Measurements from ENCODE around the gene MAN2A1. TPM values are rescaled to one million over a fixed set of nuclear protein-coding genes. Genes with fewer than 3 reads are reported as not detected.

The MAN2A1 gene
- polyA plus RNA-seq, 1 experiment: 55.8 TPM

DNA sequence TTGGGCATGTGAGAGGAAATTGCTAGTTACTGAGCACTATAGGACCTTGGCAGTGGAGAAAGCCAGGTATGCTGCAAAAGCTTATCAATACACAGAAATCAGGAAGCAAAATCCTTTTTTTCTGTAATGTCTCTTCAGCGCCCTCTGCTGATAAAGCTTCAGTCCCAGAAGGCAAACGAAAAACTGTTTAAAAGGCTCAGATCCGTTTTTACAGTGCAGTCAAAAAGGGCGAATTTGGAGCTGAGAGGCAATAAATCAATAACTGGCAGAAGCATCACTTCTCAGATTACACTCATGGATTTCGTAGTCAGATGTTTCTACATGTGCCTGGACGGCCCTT lies 1.1 kb upstream of the MAN2A1 start:
- POLR2A ChIA-PET: interaction anchor here (1.4 to 1.6 kb wide), 2 partner anchors 71 to 177 kb away, joined by 3 read pairs; no protein-coding TSS in a partner anchor

DNA sequence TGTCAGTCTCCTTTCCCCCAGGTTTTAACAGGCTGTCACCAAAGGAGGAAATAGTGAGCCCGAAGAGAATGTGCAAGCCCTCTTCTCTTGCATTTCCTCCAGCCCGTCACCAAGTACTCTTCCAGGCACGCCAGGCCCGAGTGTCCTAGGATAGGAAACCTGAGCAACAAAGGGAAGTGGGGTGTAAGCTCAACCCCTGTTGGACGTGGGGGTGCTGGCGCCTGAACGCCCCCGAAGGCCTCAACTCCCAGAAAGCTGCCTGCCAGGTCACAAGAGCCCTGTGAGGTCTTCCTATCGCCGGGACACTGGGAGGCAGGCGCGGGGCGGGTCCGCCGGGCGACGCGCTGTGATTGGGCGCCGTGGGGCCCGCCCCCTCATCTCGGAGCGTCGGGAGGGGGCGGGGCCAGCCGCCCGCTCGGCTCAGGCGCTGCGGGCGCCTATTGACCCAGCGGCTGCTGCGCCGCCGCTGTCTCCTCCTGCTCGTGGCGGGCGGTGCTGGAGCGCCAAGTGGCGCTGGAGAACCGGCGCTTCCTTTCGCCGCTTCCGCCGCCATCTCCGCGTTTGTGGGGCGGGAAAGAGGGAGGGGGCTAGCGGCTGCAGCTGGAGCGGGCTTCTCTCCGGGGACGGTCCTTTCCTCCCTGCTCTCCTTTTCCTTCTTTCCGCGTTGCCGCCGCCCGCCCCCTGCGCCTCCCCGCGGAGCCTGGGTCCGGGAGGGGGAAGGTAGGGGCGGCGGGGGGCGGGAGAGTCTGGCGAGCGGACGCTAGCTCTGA lies 572 bp upstream of the MAN2A1 start:
- POLR2A ChIA-PET: interaction anchor here (1.4 to 1.6 kb wide), 2 partner anchors 70 to 177 kb away, joined by 3 read pairs; no protein-coding TSS in a partner anchor
- H3K27me3 ChIP-seq (ENCODE audit: control insufficient read depth, insufficient read depth, low read length): no peaks in the 10 kb centered on the region
- TF ChIP-seq, protein P1, sequence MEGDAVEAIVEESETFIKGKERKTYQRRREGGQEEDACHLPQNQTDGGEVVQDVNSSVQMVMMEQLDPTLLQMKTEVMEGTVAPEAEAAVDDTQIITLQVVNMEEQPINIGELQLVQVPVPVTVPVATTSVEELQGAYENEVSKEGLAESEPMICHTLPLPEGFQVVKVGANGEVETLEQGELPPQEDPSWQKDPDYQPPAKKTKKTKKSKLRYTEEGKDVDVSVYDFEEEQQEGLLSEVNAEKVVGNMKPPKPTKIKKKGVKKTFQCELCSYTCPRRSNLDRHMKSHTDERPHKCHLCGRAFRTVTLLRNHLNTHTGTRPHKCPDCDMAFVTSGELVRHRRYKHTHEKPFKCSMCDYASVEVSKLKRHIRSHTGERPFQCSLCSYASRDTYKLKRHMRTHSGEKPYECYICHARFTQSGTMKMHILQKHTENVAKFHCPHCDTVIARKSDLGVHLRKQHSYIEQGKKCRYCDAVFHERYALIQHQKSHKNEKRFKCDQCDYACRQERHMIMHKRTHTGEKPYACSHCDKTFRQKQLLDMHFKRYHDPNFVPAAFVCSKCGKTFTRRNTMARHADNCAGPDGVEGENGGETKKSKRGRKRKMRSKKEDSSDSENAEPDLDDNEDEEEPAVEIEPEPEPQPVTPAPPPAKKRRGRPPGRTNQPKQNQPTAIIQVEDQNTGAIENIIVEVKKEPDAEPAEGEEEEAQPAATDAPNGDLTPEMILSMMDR (IDR thresholded peaks at IDR 0.05; ENCODE audit: low read depth, low read length): no peak
- H3K4me3 ChIP-seq (ENCODE audit: low read depth, low read length): peak overlapping the region; percentile 87
- peak overlapping the region; percentile 86 for H3K27ac ChIP-seq (ENCODE audit: low read depth, low read length)
- H3K9me3 ChIP-seq (ENCODE audit: control insufficient read depth, insufficient read depth, low read length): peaks cover 3% of the 10 kb centered on the region; the same call in 1 of the 2 replicates
- DNase-seq (ENCODE audit: low read depth, low spot score): peak; percentile 54
- CTCF ChIA-PET: interaction anchor here (0.5 to 3.0 kb wide), 11 partner anchors 8 to 1450 kb away, joined by 3 to 12 read pairs (median 3); no protein-coding TSS in a partner anchor

More for the DNA sequence above, 1.1 kb upstream of the MAN2A1 start:
- CTCF ChIA-PET: interaction anchor here (0.6 to 3.0 kb wide), 7 partner anchors 9 to 937 kb away, joined by 3 to 12 read pairs (median 3); no protein-coding TSS in a partner anchor
- Histone ChIP-seq H3K4me3 (ENCODE audit: low read depth, low read length) (peak overlapping the region; percentile 58), H3K27ac (ENCODE audit: low read depth, low read length) (peak overlapping the region; percentile 84), H3K27me3 (ENCODE audit: control insufficient read depth, insufficient read depth, low read length) (no peaks in the 10 kb centered on the region), H3K9me3 (ENCODE audit: control insufficient read depth, insufficient read depth, low read length) (peaks cover 3% of the 10 kb centered on the region; the same call in 1 of the 2 replicates)
- TF ChIP-seq, protein P1 (IDR thresholded peaks at IDR 0.05; ENCODE audit: low read depth, low read length): peak; percentile 42
- DNase-seq (ENCODE audit: low read depth, low spot score): no peak

DNA sequence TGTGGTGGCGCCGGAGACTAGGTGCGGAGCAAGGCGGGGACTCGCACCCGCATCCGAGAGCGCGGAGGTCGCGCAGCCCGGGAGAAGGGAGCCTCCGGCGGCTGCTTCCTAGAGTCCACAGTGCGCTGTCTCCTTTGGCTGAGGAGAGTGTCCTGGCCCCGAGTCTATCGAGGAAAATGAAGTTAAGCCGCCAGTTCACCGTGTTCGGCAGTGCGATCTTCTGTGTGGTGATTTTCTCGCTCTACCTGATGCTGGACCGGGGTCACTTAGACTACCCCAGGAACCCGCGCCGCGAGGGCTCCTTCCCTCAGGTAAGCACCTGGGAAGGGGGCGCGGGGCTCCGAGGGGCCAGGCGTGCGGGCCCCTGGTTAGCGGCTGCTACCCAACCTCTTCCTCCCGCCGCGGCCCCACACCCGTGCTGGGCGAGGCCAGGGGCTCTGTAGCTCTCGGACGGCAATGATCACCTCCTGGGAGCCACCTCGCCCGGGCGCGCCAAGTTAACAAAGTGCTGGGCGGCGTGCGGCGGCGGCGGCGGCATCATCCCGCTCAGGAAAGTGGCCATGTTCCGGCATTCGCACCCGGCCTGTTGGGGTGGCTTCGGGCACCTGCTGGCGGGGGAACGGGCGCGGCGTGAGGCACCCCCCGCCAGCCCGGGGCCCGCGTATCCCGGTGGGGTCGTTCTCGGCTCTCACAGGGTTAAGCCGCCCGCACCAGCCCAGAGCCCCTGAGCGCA lies 681 bp downstream of the MAN2A1 start:
- ChIA-PET CTCF (interaction anchor here (0.6 to 3.0 kb wide), 23 partner anchors 9 to 1010 kb away, joined by 3 to 12 read pairs (median 4); no protein-coding TSS in a partner anchor), POLR2A (interaction anchor here (1.6 kb wide), 1 partner anchor 175 kb away, joined by 3 read pairs; no protein-coding TSS in a partner anchor)
- TF ChIP-seq, protein P1 (IDR thresholded peaks at IDR 0.05; ENCODE audit: low read depth, low read length): no peak
- Histone ChIP-seq H3K9me3 (ENCODE audit: control insufficient read depth, insufficient read depth, low read length) (peaks cover 3% of the 10 kb centered on the region; the same call in 1 of the 2 replicates), H3K27me3 (ENCODE audit: control insufficient read depth, insufficient read depth, low read length) (no peaks in the 10 kb centered on the region), H3K4me3 (ENCODE audit: low read depth, low read length) (peak overlapping the region; percentile 87), H3K27ac (ENCODE audit: low read depth, low read length) (peak overlapping the region; percentile 75)
- DNase-seq (ENCODE audit: low read depth, low spot score): no peak

DNA sequence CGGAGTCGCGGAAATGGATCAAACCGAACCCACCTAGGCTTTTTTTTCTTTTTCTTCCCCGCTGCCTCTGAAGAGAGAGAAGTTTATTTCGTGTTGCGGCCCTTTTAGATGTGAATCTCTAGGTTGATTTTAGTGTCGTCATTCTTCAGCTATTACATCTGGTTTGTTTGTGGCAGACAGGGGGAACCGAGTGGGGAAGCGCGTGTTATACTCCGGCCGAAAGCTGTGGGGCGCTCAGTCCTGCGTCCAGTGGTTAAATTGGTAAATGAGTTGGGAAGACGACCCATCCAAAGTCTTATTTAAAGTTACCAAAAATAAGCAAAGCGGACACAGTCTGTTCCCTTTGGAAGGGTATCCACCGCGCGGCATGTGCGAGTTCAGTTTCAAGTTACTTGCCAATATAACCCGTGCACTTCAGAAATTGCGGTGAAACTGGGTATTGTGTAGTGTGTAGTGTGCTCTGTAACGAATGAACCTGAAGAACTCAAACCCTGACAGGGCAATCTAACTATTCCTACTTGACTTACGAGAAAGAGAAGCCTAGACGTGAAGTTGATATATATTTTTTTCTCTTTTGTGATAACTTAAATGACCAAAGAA lies 1.3 kb downstream of the MAN2A1 start:
- TF ChIP-seq, protein P1 (IDR thresholded peaks at IDR 0.05; ENCODE audit: low read depth, low read length): peak; percentile 89
- peak overlapping the region; percentile 87 for H3K4me3 ChIP-seq (ENCODE audit: low read depth, low read length)
- no peaks in the 10 kb centered on the region for H3K27me3 ChIP-seq (ENCODE audit: control insufficient read depth, insufficient read depth, low read length)
- ChIA-PET CTCF (interaction anchor here (0.6 to 3.0 kb wide), 22 partner anchors 10 to 934 kb away, joined by 3 to 12 read pairs (median 4); no protein-coding TSS in a partner anchor), POLR2A (no interaction called here)
- peaks cover 3% of the 10 kb centered on the region; the same call in 1 of the 2 replicates for H3K9me3 ChIP-seq (ENCODE audit: control insufficient read depth, insufficient read depth, low read length)
- peak; percentile 52 for DNase-seq (ENCODE audit: low read depth, low spot score)
- H3K27ac ChIP-seq (ENCODE audit: low read depth, low read length): peak overlapping the region; percentile 75

Measured in AG04450 (cell line).